Activated T-cell treated with anti-CD3 and anti-CD28 coated beads for 24 hours (primary cell): Measurements from ENCODE around the gene MAT2A.
"Not testable (repeated sequence)": the region's sequence is repeated elsewhere in the genome, so short reads cannot be mapped to it uniquely, and the experiment has no call there.

Experiments
- DNase-seq: peaks from one replicate; pipeline ENCODE4 v3.0.0-alpha.2; 2020; ENCODE audit warnings: low read depth

MAT2A gene

GRCh38 chr2:85579266-85579935 is 40.4 kb downstream of the MAT2A start:
- DNase-seq: no peak

DNA sequence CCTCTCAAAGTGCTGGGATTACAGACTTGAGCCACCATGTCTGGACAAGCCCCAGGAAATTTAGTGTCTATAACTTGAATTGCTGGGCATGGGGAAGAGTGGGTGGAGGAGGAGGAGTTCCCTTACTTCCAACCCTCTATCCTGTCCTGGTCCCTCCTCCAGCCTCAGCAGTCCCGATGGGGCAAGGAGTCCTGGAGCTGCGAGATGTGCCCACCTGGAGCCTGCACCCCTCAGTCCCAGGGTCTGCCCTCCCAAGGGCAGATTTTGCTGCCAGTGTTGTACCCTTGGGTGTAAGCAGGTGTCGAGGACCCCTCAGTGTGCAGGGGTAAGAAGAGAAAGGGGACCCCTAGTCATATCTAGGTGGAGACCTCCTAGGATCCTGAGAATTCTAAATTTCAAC is 41.2 kb downstream of the MAT2A start:
- DNase-seq: no peak

- DNase-seq: no peak
Observed at GRCh38 chr2:85582492-85582891, 43.5 kb downstream of the MAT2A start.

DNA sequence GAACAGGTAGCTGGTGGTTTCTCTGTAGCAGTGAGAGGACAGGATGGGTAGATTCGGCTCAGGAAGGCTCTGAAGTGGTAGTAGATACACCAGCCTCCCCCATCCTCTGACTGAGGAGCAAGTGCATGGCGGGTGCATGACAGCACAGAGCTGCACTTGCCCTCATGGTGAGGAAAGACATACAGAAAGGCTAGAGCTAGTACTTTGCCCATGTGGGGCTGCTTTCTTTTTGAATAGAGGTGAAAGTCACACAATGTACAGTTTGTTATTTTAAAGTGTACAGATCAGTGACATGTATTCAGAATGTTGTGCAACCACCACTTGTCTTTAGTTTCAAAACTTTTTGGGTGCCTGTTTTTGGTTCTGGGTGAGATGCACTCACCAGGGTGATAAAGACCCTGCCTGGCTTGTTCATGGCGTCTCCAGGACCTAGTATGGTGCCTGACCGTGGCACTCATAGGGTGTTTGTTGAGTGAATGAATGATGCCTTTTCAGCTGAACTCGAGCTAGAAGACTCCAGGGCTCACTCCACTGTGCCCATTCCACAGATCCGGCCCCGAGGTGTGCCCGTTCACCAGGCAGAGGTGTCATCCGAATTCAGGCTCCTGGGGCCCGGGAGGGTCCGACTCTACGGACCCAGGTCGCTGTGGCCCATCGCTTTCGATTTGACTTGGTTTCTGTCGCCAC is 44.8 kb downstream of the MAT2A start:
- no peak for DNase-seq

GRCh38 chr2:85584354-85584856 is 45.4 kb downstream of the MAT2A start, which contains the start of gene VAMP5:
TSS of gene VAMP5 (plus strand) at chr2:85584431. CDS start at chr2:85584491, 60 bp downstream.
- DNase-seq: no peak

- DNase-seq: no peak
Observed at GRCh38 chr2:85584857-85585780, 46.2 kb downstream of the MAT2A start.

DNA sequence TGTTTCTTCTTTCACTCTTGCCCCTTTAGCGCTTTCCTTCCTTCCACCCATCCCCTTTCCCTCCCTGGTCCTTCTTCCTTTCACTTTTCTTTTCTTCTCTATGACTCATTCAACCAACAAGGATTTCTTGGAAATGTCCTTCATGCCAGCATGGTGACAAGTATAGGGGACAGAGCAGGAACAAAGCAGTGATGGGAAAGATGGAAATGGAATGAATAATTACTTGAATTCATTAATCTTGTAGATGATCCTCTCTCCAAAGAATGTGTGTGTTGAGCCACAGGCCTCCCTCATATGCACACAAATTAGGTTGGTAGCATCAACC is 46.8 kb downstream of the MAT2A start:
- DNase-seq: no peak

DNA sequence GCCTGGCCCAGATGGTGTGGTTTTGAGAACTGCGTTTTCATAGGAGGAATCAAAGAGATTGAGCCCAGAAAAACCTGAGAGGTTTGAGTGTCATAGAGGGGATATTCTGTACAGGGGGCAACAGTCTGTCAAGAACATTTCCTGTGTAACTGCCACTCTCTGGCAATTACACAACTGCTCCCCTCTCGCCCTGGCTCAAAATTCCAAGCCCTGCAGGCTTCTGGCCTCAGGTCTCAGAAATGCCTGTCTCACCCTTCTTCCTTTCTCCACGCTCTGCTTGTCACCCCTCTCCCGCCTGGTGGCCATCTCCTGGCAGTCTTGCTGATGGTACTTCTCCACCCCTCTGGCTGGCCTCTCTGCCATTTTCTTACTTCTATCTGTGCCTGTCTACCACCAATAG is 49.3 kb downstream of the MAT2A start:
- no peak for DNase-seq

- no peak for DNase-seq
Observed at GRCh38 chr2:85588645-85589044, 49.7 kb downstream of the MAT2A start.

GRCh38 chr2:85589181-85589580 is 50.2 kb downstream of the MAT2A start:
- no peak for DNase-seq

GRCh38 chr2:85589982-85590791 is 51.2 kb downstream of the MAT2A start:
- no peak for DNase-seq

DNA sequence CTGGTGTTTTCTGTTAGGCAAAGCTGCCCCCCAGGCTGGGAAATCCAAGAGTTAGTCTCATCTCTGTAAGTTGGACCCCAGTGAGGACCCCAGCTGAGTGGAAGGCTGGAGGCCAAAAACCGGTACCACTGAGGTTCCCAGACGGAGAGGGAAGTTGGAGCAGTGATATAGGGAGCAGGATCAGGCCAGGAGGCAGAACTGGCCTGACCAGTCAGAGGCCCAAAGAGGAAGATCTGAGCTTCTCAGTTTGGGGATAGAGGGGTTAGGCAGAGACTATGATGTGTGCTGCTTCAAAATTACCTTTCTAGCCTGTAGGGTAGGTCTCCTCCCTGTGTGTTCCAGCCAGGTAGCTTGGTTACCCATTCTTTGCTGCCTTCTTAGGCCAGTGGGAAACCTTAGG is 52.0 kb downstream of the MAT2A start:
- no peak for DNase-seq

GRCh38 chr2:85591563-85591962 is 52.6 kb downstream of the MAT2A start:
- no peak for DNase-seq

DNA sequence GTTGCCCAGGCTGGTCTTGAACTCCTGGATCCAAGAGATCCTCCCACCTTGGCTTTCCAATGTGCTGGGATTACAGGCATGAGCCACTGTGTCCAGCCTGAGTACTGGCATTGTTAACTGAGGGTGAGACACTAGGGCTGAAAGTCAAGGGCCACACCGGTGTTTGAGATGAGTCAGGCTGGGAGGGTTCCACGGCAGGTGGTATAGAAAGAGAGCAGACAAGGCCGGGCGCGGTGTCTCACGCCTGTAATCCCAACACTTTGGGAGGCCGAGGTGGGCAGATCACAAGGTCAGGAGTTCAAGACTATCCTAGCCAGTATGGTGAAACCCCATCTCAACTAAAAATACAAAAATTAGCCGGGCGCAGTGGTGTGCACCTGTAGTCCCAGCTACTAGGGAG is 53.3 kb downstream of the MAT2A start:
- not testable (repeated sequence) for DNase-seq

DNA sequence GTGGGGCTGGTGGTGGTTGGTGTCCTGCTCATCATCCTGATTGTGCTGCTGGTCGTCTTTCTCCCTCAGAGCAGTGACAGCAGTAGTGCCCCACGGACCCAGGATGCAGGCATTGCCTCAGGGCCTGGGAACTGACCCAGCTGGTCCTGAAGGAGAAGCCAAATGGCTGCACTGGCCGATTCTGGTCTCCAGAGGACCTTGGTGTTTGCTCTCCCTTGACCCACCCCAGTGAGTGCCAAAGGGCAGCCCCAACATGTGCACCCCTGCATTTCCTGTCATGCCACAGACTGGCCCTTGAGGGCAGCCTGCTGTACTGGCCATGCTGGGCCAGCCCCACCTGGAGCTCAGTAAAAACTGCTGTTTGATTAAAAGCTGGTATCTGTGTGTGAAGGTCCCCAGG is 54.1 kb downstream of the MAT2A start:
- DNase-seq: no peak
